Stimulated activated CD4-positive, alpha-beta T cell treated with anti-CD3 and anti-CD28 coated beads, TNF-alpha, amount 100 ng/mL, for 48 hours (primary cell): ENCODE data around the gene RAD51B.

Experiments
- DNase-seq, 3 donors: peaks; one replicate each; pipeline ENCODE4 v3.0.0-alpha.2; 2020; ENCODE audit warnings: low read depth in 3 of 3

RAD51B gene

GRCh38 chr14:68681256-68682011, 861.9 kb downstream of the RAD51B start:
- DNase-seq: no peak

GRCh38 chr14:68682166-68683103, 862.9 kb downstream of the RAD51B start:
- no peak for DNase-seq

- no peak for DNase-seq
These were observed 863.7 kb downstream of the RAD51B start for GRCh38 chr14:68683326-68683725.

- no peak for DNase-seq
These were observed 865.2 kb downstream of the RAD51B start for GRCh38 chr14:68684466-68685418.

GRCh38 chr14:68685419-68686204, 866.0 kb downstream of the RAD51B start:
- DNase-seq: peak; percentile 41 to 75 (median 67)

GRCh38 chr14:68686205-68686465, 866.6 kb downstream of the RAD51B start:
- DNase-seq: no peak

GRCh38 chr14:68686724-68687123, 867.1 kb downstream of the RAD51B start:
- no peak for DNase-seq

GRCh38 chr14:68687746-68688145, 868.2 kb downstream of the RAD51B start:
- DNase-seq: no peak

- DNase-seq: no peak
These were observed 869.3 kb downstream of the RAD51B start for GRCh38 chr14:68688872-68689371.

GRCh38 chr14:68689511-68689910, 869.9 kb downstream of the RAD51B start:
- DNase-seq: no peak

- no peak for DNase-seq
These were observed 870.7 kb downstream of the RAD51B start for GRCh38 chr14:68690089-68690958.

- DNase-seq: no peak
These were observed 871.6 kb downstream of the RAD51B start for GRCh38 chr14:68691031-68691791.

- no peak for DNase-seq
These were observed 872.2 kb downstream of the RAD51B start for GRCh38 chr14:68691792-68692118.

- no peak for DNase-seq
These were observed 872.6 kb downstream of the RAD51B start for GRCh38 chr14:68692216-68692615.

GRCh38 chr14:68692916-68693771, 873.6 kb downstream of the RAD51B start:
- no peak for DNase-seq

GRCh38 chr14:68693926-68694325, 874.3 kb downstream of the RAD51B start:
- no peak for DNase-seq

GRCh38 chr14:68694516-68695235, 875.1 kb downstream of the RAD51B start:
- DNase-seq: no peak

GRCh38 chr14:68695326-68695768, 875.8 kb downstream of the RAD51B start:
- DNase-seq: no peak
